SJSA1 (cell line): ENCODE measurements around the gene SELENBP1. TPM values are rescaled to one million over a fixed set of nuclear protein-coding genes. Genes with fewer than 3 reads are reported as not detected.
"Not testable (repeated sequence)": the region's sequence is repeated elsewhere in the genome, so short reads cannot be mapped to it uniquely, and the experiment has no call there.

Experiments used
- DNase-seq, 2 experiments: peaks; one replicate each; pipeline ENCODE4 v3.0.0-alpha.2; 2015 to 2020; ENCODE audit warnings: low spot score in 2 of 2, low read depth in 1 of 2
- H3K27ac ChIP-seq: fragments of 250-450 bp; sonication (Bioruptor Pico); 2 replicates; pipeline ENCODE4 v1.5.1; 2020; ENCODE audit warnings: mild to moderate bottlenecking, moderate library complexity
- H3K27me3 ChIP-seq: fragments of 250-450 bp; sonication (Bioruptor Pico); replicated peaks from 2 replicates; pipeline ENCODE4 v1.5.1; 2020; ENCODE audit warnings: mild to moderate bottlenecking, moderate library complexity
- H3K36me3 ChIP-seq: fragments of 250-450 bp; sonication (Bioruptor Pico); 2 replicates; pipeline ENCODE4 v1.5.1; 2020; ENCODE audit warnings: mild to moderate bottlenecking
- H3K4me1 ChIP-seq: fragments of 250-450 bp; sonication (Bioruptor Pico); replicated peaks from 2 replicates; pipeline ENCODE4 v1.6.1; 2021; ENCODE audit warnings: mild to moderate bottlenecking
- H3K4me3 ChIP-seq: fragments of 250-450 bp; sonication (Bioruptor Pico); 2 replicates; pipeline ENCODE4 v1.5.1; 2020; ENCODE audit warnings: mild to moderate bottlenecking
- H3K9me3 ChIP-seq: fragments of 250-450 bp; sonication (Bioruptor Pico); replicated peaks from 2 replicates; pipeline ENCODE4 v1.5.1; 2020; ENCODE audit warnings: mild to moderate bottlenecking
- total RNA-seq: library from RNA; depleted of rRNA; stranded (reverse); fragments of >200 nt; shearing (Covaris generic); gene quantifications from 2 replicates; pipeline ENCODE4 v1.2.3, GENCODE V29; 2014

The SELENBP1 gene
- total RNA-seq, 1 experiment from 2014 or later: 21.6 TPM

GRCh38 chr1:151399324-151400171, 27.0 kb upstream of the SELENBP1 start, which contains the start of gene PSMB4:
TSS of gene PSMB4 (plus strand) at chr1:151399573. CDS start at chr1:151399588, 15 bp downstream.
- Histone ChIP-seq H3K9me3 (peaks cover 2% of the 10 kb centered on the region; the same call in 1 of the 2 replicates), H3K36me3 (peaks cover 50% of the 10 kb centered on the region), H3K27me3 (no peaks in the 10 kb centered on the region)

GRCh38 chr1:151396265-151396664, 23.8 kb upstream of the SELENBP1 start:
- H3K4me1 ChIP-seq: peaks cover 17% of the 10 kb centered on the region
- H3K9me3 ChIP-seq, H3K4me3 ChIP-seq, DNase-seq, H3K27me3 ChIP-seq, H3K27ac ChIP-seq: not testable (repeated sequence)
- H3K36me3 ChIP-seq: peaks cover 19% of the 10 kb centered on the region

More at GRCh38 chr1:151399324-151400171, 27.0 kb upstream of the SELENBP1 start, which contains the start of gene PSMB4:
- DNase-seq: peak; percentile 80 to 93
- peaks cover 32% of the 10 kb centered on the region for H3K4me1 ChIP-seq
- H3K4me3 ChIP-seq: peak within 1 kb of the TSS; percentile 86
- H3K27ac ChIP-seq: peak within 1 kb of the TSS; percentile 93

- Histone ChIP-seq H3K27me3 (no peaks in the 10 kb centered on the region), H3K4me1 (peaks cover under 1% of the 10 kb centered on the region; the same call in 1 of the 2 replicates), H3K9me3 (no peaks in the 10 kb centered on the region; the same call in 1 of the 2 replicates), H3K4me3 (no peak overlapping the region), H3K36me3 (no peaks in the 10 kb centered on the region), H3K27ac (no peak overlapping the region)
- no peak for DNase-seq
Observed at GRCh38 chr1:151393583-151393982, 21.1 kb upstream of the SELENBP1 start.

- Histone ChIP-seq H3K4me3 (no peak overlapping the region), H3K27me3 (no peaks in the 10 kb centered on the region), H3K36me3 (no peaks in the 10 kb centered on the region), H3K4me1 (no peaks in the 10 kb centered on the region), H3K27ac (no peak overlapping the region), H3K9me3 (no peaks in the 10 kb centered on the region; the same call in 1 of the 2 replicates)
- DNase-seq: no peak
Observed at GRCh38 chr1:151391079-151391563, 18.6 kb upstream of the SELENBP1 start.

GRCh38 chr1:151390221-151391078, 17.9 kb upstream of the SELENBP1 start:
- not testable (repeated sequence) for H3K4me3 ChIP-seq, H3K27ac ChIP-seq, H3K36me3 ChIP-seq, H3K27me3 ChIP-seq, H3K4me1 ChIP-seq, H3K9me3 ChIP-seq, DNase-seq

GRCh38 chr1:151386002-151386401, 13.5 kb upstream of the SELENBP1 start:
- Histone ChIP-seq H3K9me3 (no peaks in the 10 kb centered on the region), H3K27ac (no peak overlapping the region)

GRCh38 chr1:151384584-151384983, 12.1 kb upstream of the SELENBP1 start:
- Histone ChIP-seq H3K4me1 (no peaks in the 10 kb centered on the region), H3K36me3 (no peaks in the 10 kb centered on the region), H3K4me3 (no peak overlapping the region), H3K27ac (no peak overlapping the region), H3K9me3 (no peaks in the 10 kb centered on the region), H3K27me3 (no peaks in the 10 kb centered on the region)
- DNase-seq: no peak

More at GRCh38 chr1:151386002-151386401, 13.5 kb upstream of the SELENBP1 start:
- H3K4me1 ChIP-seq: no peaks in the 10 kb centered on the region
- H3K36me3 ChIP-seq: no peaks in the 10 kb centered on the region
- no peak for DNase-seq
- no peaks in the 10 kb centered on the region for H3K27me3 ChIP-seq
- no peak overlapping the region for H3K4me3 ChIP-seq

- H3K27me3 ChIP-seq: no peaks in the 10 kb centered on the region
- H3K27ac ChIP-seq: no peak overlapping the region
- no peaks in the 10 kb centered on the region for H3K9me3 ChIP-seq
- no peaks in the 10 kb centered on the region for H3K36me3 ChIP-seq
- peaks cover 7% of the 10 kb centered on the region for H3K4me1 ChIP-seq
- no peak overlapping the region for H3K4me3 ChIP-seq
- DNase-seq: no peak
Observed at GRCh38 chr1:151377150-151377884, 4.8 kb upstream of the SELENBP1 start.

- Histone ChIP-seq H3K27me3 (no peaks in the 10 kb centered on the region), H3K4me1 (peaks cover 17% of the 10 kb centered on the region), H3K4me3 (no peak overlapping the region), H3K27ac (no peak overlapping the region), H3K36me3 (no peaks in the 10 kb centered on the region), H3K9me3 (no peaks in the 10 kb centered on the region)
- no peak for DNase-seq
Observed at GRCh38 chr1:151373196-151373595, 691 bp upstream of the SELENBP1 start.

GRCh38 chr1:151371370-151372057, 991 bp downstream of the SELENBP1 start:
- Histone ChIP-seq H3K9me3 (no peaks in the 10 kb centered on the region), H3K4me3 (peak overlapping the region; percentile 34), H3K4me1 (peaks cover 17% of the 10 kb centered on the region), H3K27me3 (no peaks in the 10 kb centered on the region), H3K36me3 (peaks cover 3% of the 10 kb centered on the region), H3K27ac (no peak overlapping the region)
- DNase-seq: peak in 1 of 2 experiments; percentile 54

GRCh38 chr1:151370211-151370911, 2.1 kb downstream of the SELENBP1 start:
- no peak overlapping the region for H3K4me3 ChIP-seq

GRCh38 chr1:151369621-151370048, 2.9 kb downstream of the SELENBP1 start:
- Histone ChIP-seq H3K36me3 (peaks cover 13% of the 10 kb centered on the region), H3K4me3 (no peak overlapping the region), H3K4me1 (peaks cover 17% of the 10 kb centered on the region), H3K27me3 (no peaks in the 10 kb centered on the region), H3K9me3 (no peaks in the 10 kb centered on the region), H3K27ac (no peak overlapping the region)
- no peak for DNase-seq

More at GRCh38 chr1:151370211-151370911, 2.1 kb downstream of the SELENBP1 start:
- no peaks in the 10 kb centered on the region for H3K27me3 ChIP-seq
- H3K36me3 ChIP-seq: peaks cover 6% of the 10 kb centered on the region
- H3K27ac ChIP-seq: no peak overlapping the region
- no peak for DNase-seq
- H3K9me3 ChIP-seq: no peaks in the 10 kb centered on the region
- H3K4me1 ChIP-seq: peaks cover 17% of the 10 kb centered on the region
